GM18520 (cell line): ENCODE results near the gene ELAVL1.

Experiments used
- ATAC-seq: cut with Tn5 transposase; IDR thresholded peaks from one replicate; pipeline ENCODE4 v1.9.1; 2021; ENCODE audit not compliant: unreplicated experiment

ELAVL1 gene

GRCh38 chr19:7986321-7987113 is 18.9 kb downstream of the ELAVL1 start:
- no peak for ATAC-seq

- no peak for ATAC-seq
These were observed 19.9 kb downstream of the ELAVL1 start for GRCh38 chr19:7985481-7985911.

DNA sequence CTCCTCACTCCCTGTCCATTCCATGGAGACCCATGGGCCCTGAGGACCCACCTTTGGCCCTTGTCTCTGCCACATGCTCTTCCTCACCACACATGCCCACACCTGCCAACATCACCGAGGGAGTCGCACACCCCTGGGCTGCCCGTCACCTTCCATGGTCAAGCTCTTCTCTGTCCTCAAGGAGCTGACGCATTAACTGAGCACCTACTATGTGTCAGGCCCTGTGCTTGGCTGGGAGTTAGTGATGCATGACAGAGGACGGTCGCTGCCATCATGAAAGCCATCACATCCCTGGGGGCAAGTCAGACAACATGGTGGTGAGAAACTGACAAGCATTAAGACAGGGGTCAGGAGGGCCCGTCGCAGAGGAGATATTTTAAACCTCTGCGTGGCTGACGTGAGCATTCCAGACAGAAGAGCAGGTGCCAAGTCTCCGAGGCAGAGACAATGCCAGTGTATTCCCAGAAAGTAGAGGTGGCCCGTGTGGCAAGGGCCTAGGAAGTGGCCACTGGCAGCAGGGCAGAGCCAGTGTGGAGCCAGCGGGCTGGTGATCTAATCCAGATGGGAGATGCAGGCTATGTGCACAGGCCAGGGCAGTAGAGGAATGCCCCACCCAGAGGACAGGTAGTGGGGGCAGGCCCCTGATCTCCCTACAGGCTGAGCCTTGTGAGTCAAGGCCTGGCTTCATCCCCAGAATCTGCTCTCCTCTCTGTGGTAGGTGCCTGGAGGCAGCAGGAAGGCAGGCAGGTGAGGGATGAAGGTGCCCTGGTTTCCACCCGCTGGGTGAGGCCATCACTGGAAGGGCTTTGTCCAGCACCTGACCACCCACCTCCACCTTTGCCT is 21.2 kb downstream of the ELAVL1 start:
- no peak for ATAC-seq

GRCh38 chr19:7983286-7983950 is 22.0 kb downstream of the ELAVL1 start:
- ATAC-seq: no peak

DNA sequence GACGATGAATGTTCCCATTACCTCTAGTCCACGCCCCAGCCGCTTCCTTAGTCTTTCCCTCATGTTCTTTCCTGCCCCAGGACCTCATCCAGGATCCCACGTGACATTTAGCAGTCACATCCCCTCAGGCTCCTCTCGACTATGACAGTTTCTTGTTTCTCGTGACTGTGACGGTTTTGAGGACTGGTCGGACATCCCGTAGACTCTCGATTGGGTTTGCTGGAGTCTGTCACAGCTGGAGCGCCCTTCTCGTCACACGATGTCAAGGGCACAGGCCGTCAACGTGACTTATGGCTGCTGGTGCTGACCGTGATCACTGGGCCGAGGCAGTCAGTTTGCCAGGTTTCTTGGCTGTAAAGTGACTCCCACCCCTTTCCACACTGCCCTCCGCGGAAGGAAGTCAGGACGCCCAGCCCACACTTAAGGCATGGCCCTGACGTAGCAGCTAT is 22.8 kb downstream of the ELAVL1 start:
- ATAC-seq: no peak

- no peak for ATAC-seq
These were observed 23.3 kb downstream of the ELAVL1 start for GRCh38 chr19:7982103-7982502.

DNA sequence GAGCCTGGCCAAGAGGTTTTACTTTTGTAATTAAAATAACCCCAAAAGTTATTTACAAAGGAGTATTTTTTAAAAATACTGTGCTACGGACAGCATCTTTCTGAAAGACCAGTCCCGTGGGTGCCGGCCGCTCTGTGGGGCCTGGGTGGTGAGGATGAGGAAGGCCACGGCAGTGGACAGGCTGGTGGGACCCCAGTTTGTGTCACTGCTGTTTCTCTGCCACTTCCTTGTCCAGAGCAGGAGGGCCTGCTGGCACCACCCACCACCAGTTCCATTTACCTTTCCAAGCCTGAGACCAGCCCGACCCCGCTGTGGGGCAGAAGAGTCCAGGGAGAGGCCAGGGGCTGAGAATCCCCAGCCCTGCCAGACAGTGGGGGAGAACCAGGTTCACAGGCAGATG is 23.8 kb downstream of the ELAVL1 start:
- ATAC-seq: no peak

GRCh38 chr19:7981199-7981598 is 24.2 kb downstream of the ELAVL1 start:
- ATAC-seq: no peak

DNA sequence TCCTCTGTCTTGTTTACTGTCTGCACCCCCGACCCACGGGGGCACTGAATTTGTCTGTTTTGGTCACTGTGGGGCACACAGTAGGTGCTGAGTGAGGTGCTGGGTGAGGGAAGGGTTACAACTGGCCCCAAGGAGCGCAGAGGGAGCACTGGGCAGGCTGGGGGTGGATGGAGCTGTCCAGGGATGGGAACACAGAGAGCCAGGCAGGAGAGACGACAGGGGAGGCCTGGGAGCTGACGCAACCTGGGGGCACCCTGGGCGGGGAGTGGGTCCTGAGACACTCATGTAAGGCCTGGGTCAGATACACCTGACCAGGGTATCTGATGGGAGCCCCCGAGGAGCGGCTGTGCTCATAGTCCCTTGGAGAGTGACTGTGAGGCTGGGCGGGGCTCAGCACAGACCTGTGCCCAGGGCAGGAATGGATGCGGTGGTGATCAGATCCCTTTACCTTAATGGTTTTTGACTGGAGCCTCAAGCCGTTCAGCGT is 24.8 kb downstream of the ELAVL1 start:
- ATAC-seq: no peak

DNA sequence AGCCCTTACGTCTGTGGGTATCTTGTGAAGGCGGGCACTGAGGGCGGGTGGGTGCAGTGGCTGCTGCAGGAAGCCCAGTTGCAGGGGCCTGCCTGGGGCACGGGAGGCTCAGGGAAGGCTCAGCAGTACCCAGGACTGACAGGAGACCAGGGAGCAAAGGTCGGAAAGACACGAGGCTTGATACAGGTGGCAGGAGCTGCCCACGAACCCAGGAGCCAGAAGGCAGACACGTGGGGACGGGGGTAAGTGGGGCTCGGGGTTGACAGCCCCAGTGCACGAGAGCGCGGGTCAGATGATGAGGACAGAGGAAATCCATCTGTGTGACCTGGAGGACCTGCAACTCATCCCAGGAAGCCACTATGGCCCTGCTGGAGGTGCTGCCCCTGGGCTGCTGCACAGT is 25.3 kb downstream of the ELAVL1 start:
- ATAC-seq: no peak

DNA sequence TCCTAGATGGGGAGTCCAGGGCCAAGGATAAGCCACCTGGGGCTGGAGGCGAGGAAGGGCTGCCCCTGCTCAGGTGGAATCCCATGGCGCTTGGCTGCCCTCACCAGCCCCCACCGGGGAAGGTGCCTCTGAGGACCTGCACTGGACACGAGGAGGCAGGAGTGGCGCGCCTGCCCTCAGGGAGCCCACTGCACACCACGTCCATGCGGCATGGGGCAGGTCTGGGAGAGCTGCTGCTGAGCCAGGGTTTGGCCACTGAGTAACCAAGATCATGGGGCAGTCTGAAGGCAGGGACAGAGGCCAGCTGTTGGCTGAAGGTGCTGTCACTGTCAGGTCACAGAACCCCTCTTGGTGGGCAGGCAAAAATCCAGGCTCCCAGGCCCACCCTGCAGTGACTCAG is 25.9 kb downstream of the ELAVL1 start:
- no peak for ATAC-seq

DNA sequence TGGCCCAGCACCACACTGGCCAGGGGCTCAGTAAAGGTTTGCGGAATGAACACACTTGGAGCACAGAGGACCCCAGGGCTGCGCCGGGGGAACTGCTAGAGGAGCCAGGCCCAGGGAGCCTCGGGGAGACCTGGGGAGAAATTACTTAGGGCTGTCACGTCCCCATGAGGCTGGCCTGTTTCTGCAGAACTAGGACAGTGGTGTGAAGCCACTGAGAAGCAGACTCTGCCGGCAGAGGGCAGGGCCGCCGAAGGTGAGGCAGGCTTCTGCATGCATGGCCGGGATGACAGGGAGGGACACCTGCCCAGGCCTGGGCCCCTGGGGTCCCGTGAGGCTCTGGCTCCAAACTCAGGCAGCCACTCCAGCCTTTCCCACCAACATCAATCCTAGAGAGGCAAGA is 26.4 kb downstream of the ELAVL1 start:
- no peak for ATAC-seq

GRCh38 chr19:7978179-7978825 is 27.1 kb downstream of the ELAVL1 start:
- no peak for ATAC-seq

DNA sequence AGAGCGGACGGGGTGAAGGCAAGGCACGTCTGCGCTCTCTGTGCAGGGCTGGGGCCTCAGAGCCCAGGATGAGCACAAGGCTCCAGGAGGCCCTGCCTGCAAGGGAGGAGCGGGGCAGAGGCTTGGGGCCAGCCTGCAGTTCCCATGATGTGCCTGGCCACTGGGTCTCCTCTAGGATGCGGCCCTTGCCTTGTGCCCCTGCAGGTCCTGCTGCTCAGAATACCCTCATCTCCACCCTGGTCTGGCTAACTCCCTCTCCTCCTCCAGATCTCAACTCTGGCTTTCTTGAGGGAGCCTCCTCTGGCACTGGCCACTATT is 27.8 kb downstream of the ELAVL1 start:
- ATAC-seq: no peak

DNA sequence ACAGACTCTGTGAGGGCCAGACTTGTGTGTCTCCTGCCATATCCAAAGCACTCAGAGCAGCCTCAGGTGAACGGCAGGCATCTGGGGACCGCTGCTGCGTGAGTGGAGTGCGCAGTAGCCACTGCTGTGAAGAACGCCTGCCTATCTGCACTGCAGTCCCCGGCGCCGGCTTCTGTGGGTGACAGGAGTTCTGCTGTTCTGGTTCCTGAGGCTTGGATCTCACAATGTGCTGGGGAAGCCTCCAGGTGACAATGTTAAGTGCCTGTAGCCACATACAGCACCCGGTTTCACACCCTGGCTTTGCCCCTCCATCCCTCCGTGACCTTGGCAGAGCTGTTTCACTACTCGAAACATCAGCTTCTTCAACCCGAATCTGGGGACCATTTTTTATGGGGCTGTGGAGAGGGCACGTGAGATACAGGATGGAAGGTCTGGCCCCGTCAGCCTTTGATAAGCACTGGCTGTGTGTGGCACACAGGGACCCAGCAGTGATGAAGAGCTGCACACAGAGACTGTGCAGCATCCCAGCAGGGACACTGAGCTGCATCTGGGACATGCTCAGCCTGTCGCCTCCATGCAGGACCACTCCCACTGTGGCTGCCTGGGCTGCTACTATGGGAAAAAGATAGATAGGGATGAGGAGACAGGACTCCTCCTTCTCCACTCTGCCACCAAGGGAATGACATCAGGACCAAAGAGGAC is 28.3 kb downstream of the ELAVL1 start:
- ATAC-seq: no peak

- ATAC-seq: no peak
These were observed 29.0 kb downstream of the ELAVL1 start for GRCh38 chr19:7976461-7976860.

DNA sequence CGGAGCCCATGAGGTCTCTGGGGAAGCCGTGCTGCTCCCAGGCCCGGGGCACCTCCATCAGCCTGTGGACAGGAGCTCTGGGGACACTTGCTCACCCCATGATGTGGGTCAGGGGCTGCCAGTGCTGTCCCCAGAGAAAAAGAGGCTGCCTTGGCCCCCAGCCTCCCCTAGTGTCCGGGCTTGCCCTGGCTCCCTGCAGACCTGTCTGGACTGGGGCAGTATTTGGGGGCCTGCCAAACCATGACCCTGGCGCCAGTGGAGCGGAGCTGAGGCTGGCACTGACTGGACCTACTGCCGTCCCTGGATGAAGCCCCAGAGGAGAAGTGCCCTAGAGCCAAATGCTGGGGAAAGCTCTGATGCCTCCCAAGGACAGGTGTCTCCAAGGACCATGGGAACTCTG is 30.4 kb downstream of the ELAVL1 start:
- ATAC-seq: no peak

GRCh38 chr19:7973883-7974282 is 31.6 kb downstream of the ELAVL1 start:
- ATAC-seq: no peak

DNA sequence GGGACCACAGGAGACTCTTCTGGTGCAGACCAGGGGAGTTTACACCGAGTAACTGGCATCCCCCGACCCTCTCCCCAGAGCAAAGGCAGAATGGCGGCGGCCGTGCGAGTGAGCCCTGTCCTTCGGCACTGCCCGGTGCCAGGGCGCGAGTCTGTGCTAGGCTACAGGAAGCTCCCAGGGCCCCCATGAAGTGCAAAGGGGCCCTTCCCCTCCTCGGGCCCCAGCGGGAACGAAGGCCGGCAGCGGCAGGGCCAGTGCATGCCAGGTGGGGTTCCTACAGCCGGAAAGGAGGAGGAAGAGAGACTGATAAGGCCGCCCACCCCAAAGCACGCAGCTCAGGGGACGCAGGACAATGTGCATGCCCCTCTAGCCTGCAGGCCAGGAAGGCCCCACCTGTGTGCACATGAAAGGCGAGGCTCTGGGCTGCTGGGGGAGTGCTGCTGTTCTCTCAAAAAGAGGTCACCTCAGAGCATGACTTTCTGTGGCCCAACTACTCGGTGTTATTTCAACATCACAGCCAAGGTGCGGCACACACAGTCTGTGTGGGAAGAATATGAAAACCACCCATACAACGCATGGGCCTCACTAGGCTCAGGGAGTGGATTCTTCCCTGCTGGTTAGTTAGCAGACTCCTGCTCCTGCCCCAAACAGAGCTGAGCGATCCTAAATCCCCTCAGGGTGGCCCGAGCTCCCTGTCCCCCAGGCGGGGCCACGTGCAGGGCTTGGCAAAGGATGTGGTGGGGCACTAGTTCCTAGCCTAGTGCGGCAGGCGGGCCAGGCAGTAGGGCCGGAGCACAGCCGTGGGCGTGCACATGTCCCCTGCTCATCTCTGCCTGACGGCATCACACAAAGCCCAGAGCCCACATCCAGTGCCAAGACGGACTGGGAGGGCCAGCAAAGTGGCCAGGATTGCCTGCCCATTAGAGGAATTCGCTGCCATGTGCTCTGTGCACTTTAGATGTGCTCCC is 33.6 kb downstream of the ELAVL1 start:
- no peak for ATAC-seq
